HG03095 (cell line): ENCODE data around the gene MOCOS.
A peak's percentile ranks its signal among the peaks of the same experiment; 100 is the strongest.

ENCODE experiments used
- ATAC-seq: cut with Tn5 transposase; IDR thresholded peaks from one replicate; pipeline ENCODE4 v1.9.1; 2021; ENCODE audit warnings: moderate library complexity; ENCODE audit not compliant: unreplicated experiment

MOCOS gene

DNA sequence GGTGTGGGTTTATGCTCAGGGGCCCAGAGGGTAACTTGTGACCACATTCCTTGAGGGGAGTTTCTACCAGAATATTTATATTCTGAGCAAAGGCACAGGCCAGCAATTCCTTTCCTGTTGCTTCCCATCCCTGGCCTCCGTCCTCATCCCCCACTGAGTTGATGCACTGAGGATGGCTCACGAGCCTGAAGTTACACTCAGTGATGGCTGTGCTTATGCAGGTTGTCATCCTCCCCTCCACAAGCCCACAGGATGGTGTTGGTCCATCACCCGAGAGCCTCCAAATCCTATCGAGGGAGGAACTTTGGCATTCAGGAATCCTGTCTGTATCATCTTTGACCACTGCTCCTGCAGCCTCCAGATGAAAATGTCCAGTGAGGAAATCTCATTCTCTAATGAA, 81.9 kb downstream of the MOCOS start:
- no peak for ATAC-seq

DNA sequence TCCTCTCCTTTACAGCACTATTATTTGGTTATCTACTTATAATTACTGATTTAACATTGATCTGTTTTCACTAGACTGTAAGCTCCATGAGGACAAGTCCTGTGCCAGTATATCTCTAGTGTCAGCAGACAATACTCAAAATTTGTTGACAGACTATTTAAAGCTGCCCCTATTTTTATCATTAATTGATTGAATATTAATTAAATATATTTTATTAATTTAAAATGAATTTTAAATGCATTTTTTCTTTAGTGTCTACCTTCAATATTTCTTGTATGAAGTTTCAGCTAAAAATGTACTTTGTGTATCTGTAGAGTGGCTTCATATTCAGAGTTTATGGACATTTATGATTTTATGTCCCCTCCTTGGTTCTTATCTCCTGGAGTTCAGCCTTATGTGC, 83.9 kb downstream of the MOCOS start:
- ATAC-seq = no peak

DNA sequence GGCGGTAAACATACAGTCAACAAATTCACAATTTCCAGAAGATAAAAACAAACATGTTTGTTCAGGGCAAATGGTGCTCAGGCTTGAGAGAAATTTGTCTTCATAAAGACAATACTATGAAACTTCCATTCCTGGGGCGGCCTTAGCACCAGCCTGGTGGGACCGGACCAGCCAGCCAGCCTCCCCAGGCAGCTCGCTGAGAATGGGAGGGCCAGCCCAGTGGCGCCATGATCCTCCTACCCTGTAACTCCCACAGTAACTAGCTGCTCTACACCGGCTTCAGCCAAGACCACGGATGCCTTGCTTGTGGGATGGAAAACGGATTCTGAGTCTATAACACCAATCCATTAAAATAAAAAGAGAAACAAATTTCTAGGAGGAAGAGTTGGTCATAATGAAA, 86.0 kb downstream of the MOCOS start:
- no peak for ATAC-seq

- no peak for ATAC-seq
Measured at GRCh38 chr18:36274083-36274715, 86.9 kb downstream of the MOCOS start.

- ATAC-seq = no peak
Measured at GRCh38 chr18:36275561-36275960, 88.3 kb downstream of the MOCOS start.

DNA sequence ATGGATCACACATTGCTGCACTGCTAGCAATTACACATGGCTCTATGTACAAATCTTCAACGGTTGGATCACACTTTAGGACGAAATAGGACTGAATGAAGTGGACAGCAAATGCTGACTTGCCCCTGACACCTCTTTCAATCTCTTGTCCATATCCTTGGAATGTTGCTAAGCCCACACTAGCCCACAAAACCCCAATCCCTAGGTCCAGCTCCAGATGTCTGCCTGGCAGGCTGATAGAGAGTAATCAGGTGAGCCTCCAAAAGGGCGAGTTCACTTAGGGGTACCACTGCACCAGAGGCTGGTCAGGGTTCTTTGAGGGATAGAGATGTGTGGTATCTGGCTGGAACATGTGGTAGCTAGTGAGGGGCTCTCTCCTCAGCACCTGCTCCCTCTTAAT, 91.7 kb downstream of the MOCOS start:
- ATAC-seq = no peak

DNA sequence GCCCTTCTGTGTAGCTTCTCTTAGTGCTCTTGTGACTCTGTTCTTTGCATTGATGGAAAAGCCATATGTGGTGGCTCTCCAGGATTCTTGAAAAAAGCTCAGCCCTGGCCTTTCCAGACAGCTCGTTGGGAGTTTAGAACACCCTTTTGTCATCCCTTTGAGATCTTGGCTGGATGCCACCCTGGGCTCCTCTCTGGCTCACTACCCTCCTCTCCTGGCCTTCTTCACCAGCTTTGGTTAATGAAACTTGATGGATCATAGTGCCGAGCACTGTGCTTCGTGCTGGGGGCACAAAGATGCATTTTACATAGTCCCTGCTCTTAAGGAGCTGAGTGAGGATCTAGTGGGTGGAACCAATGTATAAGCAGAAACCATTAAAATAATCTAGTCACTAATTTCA, 94.6 kb downstream of the MOCOS start:
- no peak for ATAC-seq

DNA sequence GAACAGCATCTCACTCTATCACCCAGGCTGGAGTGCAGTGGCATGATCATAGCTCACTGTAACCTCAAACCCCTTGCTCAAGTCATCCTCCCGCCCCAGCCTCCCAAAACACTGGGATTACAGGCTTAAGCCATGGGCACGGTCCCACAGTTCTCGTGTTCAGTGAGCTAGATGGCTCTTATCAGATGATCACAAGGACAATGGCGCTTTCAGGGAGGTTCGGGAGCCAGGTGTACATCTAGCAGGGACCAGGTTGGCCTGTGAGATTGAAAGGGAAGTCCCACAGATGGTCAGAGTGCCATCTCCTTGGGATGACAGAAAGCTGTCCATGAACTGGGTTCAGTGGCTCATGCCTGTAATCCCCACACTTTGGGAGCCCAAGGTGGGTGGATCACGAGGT, 96.2 kb downstream of the MOCOS start:
- no peak for ATAC-seq

DNA sequence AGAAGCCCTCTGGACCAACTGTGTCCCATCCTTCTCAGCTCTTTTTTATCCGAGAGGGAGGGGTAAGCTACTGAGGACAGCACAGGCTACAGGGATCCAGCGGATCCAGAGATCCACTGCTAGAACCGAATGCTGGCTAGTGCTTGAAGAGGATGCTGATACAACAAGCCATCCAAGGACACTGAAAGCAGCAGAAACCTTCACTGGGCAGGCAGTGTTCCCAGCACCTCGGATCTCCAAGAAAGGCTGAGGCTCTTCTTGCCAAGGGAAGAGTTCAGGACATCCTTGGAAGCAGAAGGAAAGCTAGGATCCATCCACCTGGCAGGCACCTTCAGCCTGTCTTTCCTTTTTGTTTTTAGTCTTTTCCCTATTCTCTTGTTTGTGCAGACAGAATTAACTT, 97.0 kb downstream of the MOCOS start:
- no peak for ATAC-seq

DNA sequence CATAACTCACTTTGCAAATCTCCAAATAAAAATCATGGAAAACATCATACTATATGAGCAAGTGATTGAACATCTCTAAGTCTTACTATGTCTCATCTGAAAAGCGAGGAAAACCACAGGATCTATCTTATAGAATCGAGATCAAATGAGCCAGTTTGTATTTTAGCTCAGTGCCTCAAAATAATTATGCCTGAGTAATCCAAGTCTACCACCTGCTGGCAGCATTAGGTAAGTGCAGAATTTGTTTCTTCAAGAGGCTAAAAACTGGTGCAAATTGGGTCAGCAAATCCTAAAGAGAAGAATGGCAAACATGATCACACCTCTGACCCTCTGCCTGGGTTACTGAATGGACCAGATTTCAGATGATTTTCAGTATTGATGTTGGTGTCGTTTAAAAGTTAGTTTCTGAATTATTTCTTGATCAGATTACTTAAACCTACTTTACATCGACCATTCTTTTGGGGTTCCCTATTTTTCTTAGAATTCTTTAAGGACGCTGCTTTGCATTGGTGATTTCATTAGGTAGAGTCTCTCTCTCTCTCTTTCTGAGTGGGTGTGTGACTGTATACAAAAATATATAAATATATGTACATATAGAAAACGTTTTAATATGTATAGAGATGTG, 97.5 kb downstream of the MOCOS start:
- ATAC-seq = no peak

DNA sequence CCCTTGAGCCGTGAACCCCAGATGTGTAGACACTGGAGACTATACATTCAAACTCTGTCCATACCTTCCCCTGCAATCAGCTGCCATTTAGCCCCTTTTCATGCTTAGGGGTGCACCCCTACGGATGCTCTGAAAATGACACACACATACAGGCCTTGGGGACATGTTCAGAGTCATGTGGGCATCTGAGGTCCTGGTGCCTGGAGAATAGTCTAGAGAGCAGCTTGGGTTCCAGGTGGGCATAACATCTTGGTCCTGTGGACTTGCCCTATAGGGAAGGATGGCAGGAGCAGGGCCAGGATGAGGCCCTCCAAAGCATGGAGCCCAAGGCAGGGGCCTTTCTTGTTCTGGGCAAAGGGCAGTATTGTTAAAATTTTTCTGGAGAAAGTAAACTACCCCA, 100.4 kb downstream of the MOCOS start:
- no peak for ATAC-seq

DNA sequence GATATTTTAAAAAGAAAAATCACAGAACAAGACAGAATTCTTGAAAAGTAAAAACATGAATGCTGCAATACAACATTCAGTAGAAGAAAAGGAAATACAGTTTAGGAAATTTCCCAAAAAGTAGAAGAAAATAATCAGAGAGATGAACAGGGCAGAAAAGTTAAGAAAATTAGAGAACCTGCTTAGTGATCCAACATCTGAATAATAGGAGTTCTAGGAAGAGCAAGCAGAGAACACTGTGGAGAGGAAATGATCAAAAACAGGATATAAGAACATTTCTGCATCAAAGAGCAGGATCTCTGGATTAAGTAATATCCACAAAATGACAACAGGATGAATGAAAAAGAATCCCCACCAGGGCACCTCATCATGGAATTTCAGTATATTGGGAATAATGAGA, 101.4 kb downstream of the MOCOS start:
- no peak for ATAC-seq

GRCh38 chr18:36294031-36294430, 106.7 kb downstream of the MOCOS start:
- ATAC-seq = no peak

DNA sequence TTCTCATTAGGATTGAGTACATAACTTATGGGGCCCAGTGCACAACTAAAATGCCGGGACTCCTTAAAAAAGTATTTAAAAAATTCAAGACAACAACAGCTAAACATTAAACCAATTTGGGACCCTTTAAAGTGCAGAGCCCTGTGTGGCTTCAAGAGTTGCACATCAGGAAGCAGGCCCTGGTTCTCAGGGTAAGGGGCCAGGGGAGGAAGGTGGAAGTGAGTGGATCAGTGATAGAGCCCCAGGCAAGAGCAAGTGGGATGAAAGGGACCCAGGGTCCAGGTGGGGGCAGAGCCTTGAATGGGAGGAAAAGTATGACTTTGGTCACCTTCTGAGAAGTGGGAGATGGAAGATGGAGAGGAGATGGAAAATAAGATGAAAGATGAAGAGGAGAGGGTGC, 107.9 kb downstream of the MOCOS start:
- no peak for ATAC-seq

DNA sequence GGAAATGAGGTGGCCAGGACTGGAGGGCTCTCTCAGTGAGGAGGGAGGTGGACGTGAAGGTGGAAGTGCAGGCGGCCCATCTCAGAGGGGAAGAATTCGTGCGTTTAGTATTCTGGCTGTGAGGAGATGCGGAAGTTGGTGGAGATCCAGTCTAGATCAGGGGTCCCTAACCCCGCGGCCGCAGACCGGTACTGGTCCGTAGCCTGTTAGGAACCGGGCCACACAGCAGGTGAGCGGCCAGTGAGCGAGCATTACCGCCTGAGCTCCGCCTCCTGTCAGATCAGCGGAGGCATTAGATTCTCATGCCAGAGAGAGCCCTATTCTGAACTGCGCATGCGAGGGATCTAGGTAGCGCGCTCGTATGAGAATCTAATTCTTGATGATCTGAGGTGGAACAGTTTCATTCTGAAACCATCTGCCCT, 108.6 kb downstream of the MOCOS start:
- no peak for ATAC-seq

DNA sequence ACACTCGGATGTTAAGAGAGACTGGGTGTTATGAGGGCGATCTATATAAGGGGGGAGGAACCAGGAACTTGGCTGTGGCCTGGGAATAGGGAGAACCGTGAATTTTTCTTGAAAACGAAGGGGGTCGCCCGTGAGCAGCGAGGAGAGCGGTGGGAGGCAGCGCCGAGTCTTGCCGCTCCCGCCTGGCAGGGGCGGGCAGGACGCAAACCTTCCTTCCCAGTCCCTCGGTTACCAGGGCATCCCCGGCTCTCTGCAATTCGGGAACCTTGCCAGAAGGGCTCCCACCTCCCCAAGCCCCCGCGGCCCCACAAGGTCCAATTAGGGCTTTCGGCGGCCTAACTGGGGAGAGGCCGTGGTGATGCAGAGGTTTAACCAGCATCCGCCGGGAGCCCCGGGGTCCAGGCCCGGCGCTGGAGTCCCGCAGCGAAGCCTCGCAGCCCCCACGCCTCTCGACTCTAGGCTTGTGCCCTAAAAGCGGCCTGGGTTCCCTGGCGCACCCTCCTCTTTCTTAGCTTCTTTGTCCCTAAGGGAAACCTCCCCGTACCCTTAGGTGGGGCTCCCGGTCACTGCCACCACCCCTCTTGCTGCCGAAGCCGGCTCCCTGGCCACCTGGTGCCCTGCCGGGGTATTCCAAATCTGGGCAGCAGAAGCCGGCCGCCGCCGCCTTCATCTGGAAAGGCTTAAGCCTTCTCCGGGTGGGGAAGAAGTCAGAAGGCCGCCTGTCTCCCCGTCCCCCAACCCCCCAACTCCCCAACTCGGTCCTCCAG, 109.5 kb downstream of the MOCOS start:
- ATAC-seq = peak; percentile 25

GRCh38 chr18:36297417-36298125, 110.3 kb downstream of the MOCOS start, which contains the start of gene FHOD3:
FHOD3 (plus strand) TSS chr18:36297713; CDS start chr18:36297836, 123 bp downstream.
- peak; percentile 46 for ATAC-seq

DNA sequence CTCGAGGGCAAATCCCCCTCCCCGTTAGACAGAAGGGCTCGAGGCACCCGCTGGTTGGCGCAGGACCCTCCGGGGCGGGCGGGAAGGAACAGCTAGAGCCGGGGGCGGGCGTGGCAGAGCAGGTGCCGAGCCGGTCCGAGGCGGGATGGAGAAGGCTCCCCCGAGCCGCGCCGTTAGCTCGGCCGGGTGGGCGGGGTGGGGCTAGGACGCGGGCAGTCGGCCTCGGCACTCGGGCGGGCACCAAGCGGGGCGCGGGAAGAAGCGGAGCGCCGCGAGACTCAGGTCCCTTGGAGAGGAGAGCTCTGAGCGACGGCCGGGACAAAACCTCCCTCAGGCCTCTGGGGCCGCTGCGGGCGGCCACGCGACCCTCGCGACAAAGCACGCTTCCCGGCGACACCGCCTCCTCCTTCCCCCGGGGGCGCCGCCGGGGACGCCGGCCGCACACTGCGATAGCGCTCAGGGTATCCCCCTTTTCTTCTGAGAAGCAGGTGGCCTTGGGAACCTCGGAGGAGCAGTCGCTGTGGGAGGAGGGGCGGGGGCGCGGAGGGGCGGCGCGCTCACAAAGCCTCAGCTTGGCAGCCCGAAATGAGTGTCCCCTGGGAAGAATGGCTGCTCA, 110.9 kb downstream of the MOCOS start:
- ATAC-seq = no peak

- no peak for ATAC-seq
Measured at GRCh38 chr18:36299015-36299414, 111.7 kb downstream of the MOCOS start.

DNA sequence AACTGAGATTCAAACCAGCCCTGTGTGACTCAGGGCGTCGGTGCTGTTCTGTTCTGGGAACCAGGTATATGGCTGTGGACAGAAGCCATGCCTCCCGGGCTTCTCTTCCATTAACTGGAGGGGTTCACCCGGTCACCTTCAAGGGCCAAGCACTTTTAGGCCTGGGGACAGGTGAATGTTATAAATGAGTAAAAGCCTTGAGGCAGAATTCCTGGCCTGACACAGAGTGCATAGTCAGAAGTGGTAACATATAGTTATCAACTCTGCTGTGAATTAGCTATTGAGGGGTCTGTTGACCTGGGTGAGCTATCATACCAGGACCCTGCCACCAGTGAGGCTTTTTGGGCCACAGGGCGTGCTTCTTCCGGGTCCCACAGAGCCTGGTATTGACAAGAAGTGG, 112.9 kb downstream of the MOCOS start:
- no peak for ATAC-seq

GRCh38 chr18:36301884-36302283, 114.6 kb downstream of the MOCOS start:
- no peak for ATAC-seq
